Measurements from ENCODE around the gene TMCO4. TPM values are rescaled to one million over a fixed set of nuclear protein-coding genes. Genes with fewer than 3 reads are reported as not detected.

Gene TMCO4
- total and polyA plus RNA-seq, 12 donors = 6.1 to 12.2 (median 8.0) TPM

DNA sequence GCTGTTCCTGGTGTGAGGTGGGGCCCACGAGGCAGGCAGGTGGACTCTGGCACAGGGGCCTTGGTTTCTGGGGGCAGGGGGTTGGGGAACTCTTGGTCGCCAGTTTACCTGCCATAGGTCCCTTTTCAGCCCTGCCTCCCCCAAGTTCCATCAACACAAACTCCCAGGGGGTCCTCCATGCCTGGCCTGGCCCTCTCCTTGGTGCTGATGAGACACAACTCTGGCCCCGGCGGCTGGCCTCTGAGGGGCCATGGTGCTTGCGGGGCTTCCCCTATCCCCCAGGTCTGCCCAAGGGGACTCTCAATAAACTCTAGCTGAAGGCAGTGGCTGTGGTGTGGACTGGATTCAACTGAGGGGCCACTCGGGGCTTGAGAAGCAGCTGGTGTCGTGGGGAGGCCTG lies 119.1 kb downstream of the TMCO4 start:
- H3K4me3 ChIP-seq = no peak overlapping the region
- peaks cover 0 to 6% (median 0%) of the 10 kb centered on the region in 9 donors for H3K36me3 ChIP-seq
- no peaks in the 10 kb centered on the region for H3K9me3 ChIP-seq
- no peak overlapping the region for H3K27ac ChIP-seq
- H3K4me1 ChIP-seq = no peaks in the 10 kb centered on the region
- intact Hi-C loops (cut with DNase I) = no loop called here
- WGBS, 2 donors = 74 to 75% methylated on average over 7 of the region's 7 CpGs
- TF ChIP-seq, protein P1, sequence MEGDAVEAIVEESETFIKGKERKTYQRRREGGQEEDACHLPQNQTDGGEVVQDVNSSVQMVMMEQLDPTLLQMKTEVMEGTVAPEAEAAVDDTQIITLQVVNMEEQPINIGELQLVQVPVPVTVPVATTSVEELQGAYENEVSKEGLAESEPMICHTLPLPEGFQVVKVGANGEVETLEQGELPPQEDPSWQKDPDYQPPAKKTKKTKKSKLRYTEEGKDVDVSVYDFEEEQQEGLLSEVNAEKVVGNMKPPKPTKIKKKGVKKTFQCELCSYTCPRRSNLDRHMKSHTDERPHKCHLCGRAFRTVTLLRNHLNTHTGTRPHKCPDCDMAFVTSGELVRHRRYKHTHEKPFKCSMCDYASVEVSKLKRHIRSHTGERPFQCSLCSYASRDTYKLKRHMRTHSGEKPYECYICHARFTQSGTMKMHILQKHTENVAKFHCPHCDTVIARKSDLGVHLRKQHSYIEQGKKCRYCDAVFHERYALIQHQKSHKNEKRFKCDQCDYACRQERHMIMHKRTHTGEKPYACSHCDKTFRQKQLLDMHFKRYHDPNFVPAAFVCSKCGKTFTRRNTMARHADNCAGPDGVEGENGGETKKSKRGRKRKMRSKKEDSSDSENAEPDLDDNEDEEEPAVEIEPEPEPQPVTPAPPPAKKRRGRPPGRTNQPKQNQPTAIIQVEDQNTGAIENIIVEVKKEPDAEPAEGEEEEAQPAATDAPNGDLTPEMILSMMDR (IDR thresholded peaks at IDR 0.05) = no peak
- ATAC-seq (no peak), DNase-seq (no peak)
- peaks cover 0 to 7% (median 0%) of the 10 kb centered on the region in 7 donors for H3K27me3 ChIP-seq

DNA sequence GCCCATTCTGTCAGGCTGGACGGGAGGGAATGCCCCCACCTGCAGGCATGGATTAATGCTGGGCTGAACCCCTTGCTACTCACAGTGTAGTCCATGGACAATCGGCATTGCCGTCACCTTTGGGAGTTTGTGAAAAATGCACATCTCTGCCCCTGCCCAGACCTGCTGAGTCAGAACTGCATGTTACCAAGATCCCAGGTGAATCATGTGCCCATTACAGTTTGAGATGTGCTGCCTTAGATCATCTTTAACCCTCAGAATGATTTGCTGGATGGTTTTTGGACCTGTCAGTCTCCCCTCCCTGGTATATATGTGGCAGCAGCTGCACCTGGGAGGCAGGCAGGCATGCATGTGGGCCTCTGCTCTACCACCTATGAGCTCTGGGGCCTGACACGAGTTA lies 120.0 kb downstream of the TMCO4 start:
- TF ChIP-seq, protein P1 (IDR thresholded peaks at IDR 0.05) = no peak
- no peaks in the 10 kb centered on the region for H3K9me3 ChIP-seq
- no peaks in the 10 kb centered on the region for H3K4me1 ChIP-seq
- WGBS, 2 donors = 75 to 76% methylated on average over 4 of the region's 4 CpGs
- H3K27ac ChIP-seq = no peak overlapping the region
- peaks cover 0 to 7% (median 0%) of the 10 kb centered on the region in 7 donors for H3K27me3 ChIP-seq
- intact Hi-C loops (cut with DNase I) = no loop called here
- DNase-seq = no peak
- H3K36me3 ChIP-seq = peaks cover 0 to 6% (median 0%) of the 10 kb centered on the region in 9 donors
- no peak overlapping the region for H3K4me3 ChIP-seq
- ATAC-seq = no peak

DNA sequence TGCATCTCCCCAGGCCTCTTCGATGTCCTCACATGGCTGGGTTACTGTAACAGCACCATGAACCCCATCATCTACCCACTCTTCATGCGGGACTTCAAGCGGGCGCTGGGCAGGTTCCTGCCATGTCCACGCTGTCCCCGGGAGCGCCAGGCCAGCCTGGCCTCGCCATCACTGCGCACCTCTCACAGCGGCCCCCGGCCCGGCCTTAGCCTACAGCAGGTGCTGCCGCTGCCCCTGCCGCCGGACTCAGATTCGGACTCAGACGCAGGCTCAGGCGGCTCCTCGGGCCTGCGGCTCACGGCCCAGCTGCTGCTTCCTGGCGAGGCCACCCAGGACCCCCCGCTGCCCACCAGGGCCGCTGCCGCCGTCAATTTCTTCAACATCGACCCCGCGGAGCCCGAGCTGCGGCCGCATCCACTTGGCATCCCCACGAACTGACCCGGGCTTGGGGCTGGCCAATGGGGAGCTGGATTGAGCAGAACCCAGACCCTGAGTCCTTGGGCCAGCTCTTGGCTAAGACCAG lies 120.7 kb downstream of the TMCO4 start:
- intact Hi-C loops (cut with DNase I) = no loop called here
- no peaks in the 10 kb centered on the region for H3K9me3 ChIP-seq
- TF ChIP-seq, protein P1 (IDR thresholded peaks at IDR 0.05) = no peak
- H3K27ac ChIP-seq = no peak overlapping the region
- DNase-seq = no peak
- H3K4me3 ChIP-seq = no peak overlapping the region
- WGBS, 2 donors = 89 to 93% methylated on average over 34 of the region's 34 CpGs
- peaks cover 0 to 6% (median 0%) of the 10 kb centered on the region in 9 donors for H3K36me3 ChIP-seq
- ATAC-seq = no peak
- peaks cover 0 to 9% (median 0%) of the 10 kb centered on the region in 7 donors for H3K27me3 ChIP-seq
- H3K4me1 ChIP-seq = no peaks in the 10 kb centered on the region

DNA sequence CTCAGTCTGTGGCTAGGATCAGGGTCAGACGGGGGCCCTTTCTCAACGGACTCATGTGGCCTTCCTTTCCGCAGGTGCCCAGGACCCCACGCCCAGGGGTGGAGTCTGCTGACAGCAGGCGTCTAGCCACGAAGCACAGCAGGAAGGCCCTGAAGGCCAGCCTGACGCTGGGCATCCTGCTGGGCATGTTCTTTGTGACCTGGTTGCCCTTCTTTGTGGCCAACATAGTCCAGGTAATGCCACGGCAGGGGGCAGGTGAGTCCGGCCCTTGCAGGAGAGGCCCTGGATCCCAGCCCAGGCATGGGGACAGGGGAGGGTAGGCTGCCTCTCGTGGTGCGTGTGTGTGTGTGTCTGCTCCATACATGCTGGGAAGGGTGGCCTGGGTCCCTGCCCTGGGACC lies 121.2 kb downstream of the TMCO4 start:
- peaks cover 0 to 6% (median 0%) of the 10 kb centered on the region in 9 donors for H3K36me3 ChIP-seq
- no peaks in the 10 kb centered on the region for H3K9me3 ChIP-seq
- ATAC-seq (no peak), DNase-seq (no peak)
- 71 to 74% methylated on average over 11 of the region's 11 CpGs for WGBS, 2 donors
- peaks cover 0 to 9% (median 2%) of the 10 kb centered on the region in 7 donors for H3K27me3 ChIP-seq
- H3K4me1 ChIP-seq = no peaks in the 10 kb centered on the region
- H3K27ac ChIP-seq = no peak overlapping the region
- H3K4me3 ChIP-seq = no peak overlapping the region
- intact Hi-C loops (cut with DNase I) = no loop called here
- TF ChIP-seq, protein P1 (IDR thresholded peaks at IDR 0.05) = no peak
